Fibroblast of lung (primary cell): ENCODE measurements around the gene PEX6.

Experiments used
- EZH2 ChIP-seq: IDR thresholded peaks from 2 replicates; pipeline ENCODE4 v1.5.1; 2012; ENCODE audit warnings: low read length, control low read depth, mild to moderate bottlenecking; ENCODE audit errors: missing control alignments
- TF ChIP-seq, protein P1 (sequence below), 2 donors: IDR thresholded peaks in 1 of 2; conservative IDR thresholded peaks in 1 of 2; 1 replicate in 1 of 2; 2 replicates in 1 of 2; pipeline ENCODE4 v1.5.1; 2011 to 2012; ENCODE audit warnings: low read length in 2 of 2, control low read depth in 1 of 2, inconsistent platforms in 1 of 2, low read depth in 1 of 2, mild to moderate bottlenecking in 1 of 2

DNA sequence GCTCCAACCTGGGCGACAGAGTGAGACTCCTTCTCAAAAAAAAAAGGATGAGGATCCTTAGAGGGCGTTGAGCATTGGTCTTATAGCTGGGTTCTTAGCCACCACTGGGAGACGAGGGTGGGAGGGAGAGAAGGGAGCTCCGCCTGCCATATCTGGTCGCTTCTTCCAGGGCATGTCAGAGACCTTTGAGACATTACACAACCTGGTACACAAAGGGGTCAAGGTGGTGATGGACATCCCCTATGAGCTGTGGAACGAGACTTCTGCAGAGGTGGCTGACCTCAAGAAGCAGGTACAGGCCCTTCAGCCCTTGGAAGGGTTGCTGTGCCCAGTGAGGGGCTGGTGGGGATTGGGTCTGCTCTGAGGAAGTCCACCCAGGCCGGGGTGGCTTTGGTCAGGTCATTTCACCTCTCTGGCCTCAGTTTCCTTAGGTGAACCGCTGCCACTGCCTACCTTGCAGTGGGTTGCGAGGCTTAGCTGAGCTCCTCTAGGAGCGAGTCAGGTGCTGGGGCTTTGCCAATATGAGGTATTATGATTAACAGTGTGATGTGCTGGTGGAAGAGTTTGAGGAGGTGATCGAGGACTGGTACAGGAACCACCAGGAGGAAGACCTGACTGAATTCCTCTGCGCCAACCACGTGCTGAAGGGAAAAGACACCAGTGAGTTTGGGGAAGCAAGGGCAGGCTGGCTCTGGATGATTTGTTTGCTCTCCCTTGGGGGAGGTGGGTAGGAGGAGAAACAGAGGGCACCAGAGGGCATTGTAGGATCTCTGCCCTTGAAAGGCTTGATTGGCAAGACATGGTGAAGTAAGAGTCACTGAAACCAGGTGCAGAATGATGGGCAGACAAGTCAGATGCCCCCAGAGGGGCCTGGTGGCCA is 41.2 kb downstream of the PEX6 start:
- TF ChIP-seq, protein P1, sequence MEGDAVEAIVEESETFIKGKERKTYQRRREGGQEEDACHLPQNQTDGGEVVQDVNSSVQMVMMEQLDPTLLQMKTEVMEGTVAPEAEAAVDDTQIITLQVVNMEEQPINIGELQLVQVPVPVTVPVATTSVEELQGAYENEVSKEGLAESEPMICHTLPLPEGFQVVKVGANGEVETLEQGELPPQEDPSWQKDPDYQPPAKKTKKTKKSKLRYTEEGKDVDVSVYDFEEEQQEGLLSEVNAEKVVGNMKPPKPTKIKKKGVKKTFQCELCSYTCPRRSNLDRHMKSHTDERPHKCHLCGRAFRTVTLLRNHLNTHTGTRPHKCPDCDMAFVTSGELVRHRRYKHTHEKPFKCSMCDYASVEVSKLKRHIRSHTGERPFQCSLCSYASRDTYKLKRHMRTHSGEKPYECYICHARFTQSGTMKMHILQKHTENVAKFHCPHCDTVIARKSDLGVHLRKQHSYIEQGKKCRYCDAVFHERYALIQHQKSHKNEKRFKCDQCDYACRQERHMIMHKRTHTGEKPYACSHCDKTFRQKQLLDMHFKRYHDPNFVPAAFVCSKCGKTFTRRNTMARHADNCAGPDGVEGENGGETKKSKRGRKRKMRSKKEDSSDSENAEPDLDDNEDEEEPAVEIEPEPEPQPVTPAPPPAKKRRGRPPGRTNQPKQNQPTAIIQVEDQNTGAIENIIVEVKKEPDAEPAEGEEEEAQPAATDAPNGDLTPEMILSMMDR (conservative IDR thresholded peaks at IDR 0.05 in 1 of 2, IDR thresholded peaks at IDR 0.05 in 1 of 2; ENCODE audit: low read depth in 1 of 2, low read length in 2 of 2) = no peak
- no peak for TF ChIP-seq EZH2
